Renal cortex interstitium (tissue), 15 donors: Measurements from ENCODE around the gene STK17B. TPM values are rescaled to one million over a fixed set of nuclear protein-coding genes. Genes with fewer than 3 reads are reported as not detected.
A peak's percentile ranks its signal among the peaks of the same experiment; 100 is the strongest.

ENCODE experiments used
- DNase-seq, 11 donors: peaks; one replicate each; pipeline ENCODE4 v3.0.0-alpha.2; 2013; ENCODE audit warnings: low read depth in 9 of 11, low spot score in 4 of 11; ENCODE audit errors: extremely low read depth in 1 of 11
- long read RNA-seq, 16 experiments: transcript quantifications; one replicate each; lab custom pipeline, GENCODE V29; 2026
- polyA plus RNA-seq, 3 donors: library from polyadenylated mRNA; unstranded; fragments of 120-200 nt; gene quantifications; one replicate each; pipeline ENCODE4 v1.2.1, GENCODE V29; 2013; ENCODE audit not compliant: insufficient read length in 3 of 3

STK17B gene
- 10 to 100 TPM in 2 of 3 donors, 1 to 10 TPM in 1; 9.2 to 15.0 (median 10.9) TPM for polyA plus RNA-seq
- long read RNA-seq, donor 1, partial matches to known transcripts: 8 of 8 reads
- long read RNA-seq, donor 1, other reads (novel, unspliced or antisense): 0 of 8 reads
- long read RNA-seq, donor 2: 0 reads
- long read RNA-seq, donor 3, full-length matches to known transcripts: 6 of 6 reads
- long read RNA-seq, donor 3, partial matches to known transcripts: 0 of 6 reads
- long read RNA-seq, donor 3, other reads (novel, unspliced or antisense): 0 of 6 reads
- long read RNA-seq, donor 4, full-length matches to known transcripts: 1 of 1 reads
- long read RNA-seq, donor 4, partial matches to known transcripts: 0 of 1 reads
- long read RNA-seq, donor 4, other reads (novel, unspliced or antisense): 0 of 1 reads
- long read RNA-seq, donor 5: 0 reads
- long read RNA-seq, donor 6, full-length matches to known transcripts: 1 of 1 reads
- long read RNA-seq, donor 6, partial matches to known transcripts: 0 of 1 reads
- long read RNA-seq, donor 6, other reads (novel, unspliced or antisense): 0 of 1 reads
- long read RNA-seq, donor 7, full-length matches to known transcripts: 1 of 1 reads
- long read RNA-seq, donor 7, partial matches to known transcripts: 0 of 1 reads
- long read RNA-seq, donor 7, other reads (novel, unspliced or antisense): 0 of 1 reads
- long read RNA-seq, donor 8, full-length matches to known transcripts: 3 of 3 reads
- long read RNA-seq, donor 8, partial matches to known transcripts: 0 of 3 reads
- long read RNA-seq, donor 8, other reads (novel, unspliced or antisense): 0 of 3 reads
- long read RNA-seq, donor 9, full-length matches to known transcripts: 1 of 1 reads
- long read RNA-seq, donor 9, partial matches to known transcripts: 0 of 1 reads
- long read RNA-seq, donor 9, other reads (novel, unspliced or antisense): 0 of 1 reads
- long read RNA-seq, donor 10: 0 reads
- long read RNA-seq, donor 11, full-length matches to known transcripts: 1 of 1 reads
- long read RNA-seq, donor 11, partial matches to known transcripts: 0 of 1 reads
- long read RNA-seq, donor 11, other reads (novel, unspliced or antisense): 0 of 1 reads
- long read RNA-seq, donor 12: 0 reads
- long read RNA-seq, donor 13, full-length matches to known transcripts: 3 of 3 reads
- long read RNA-seq, donor 13, partial matches to known transcripts: 0 of 3 reads
- long read RNA-seq, donor 13, other reads (novel, unspliced or antisense): 0 of 3 reads
- long read RNA-seq, donor 14, full-length matches to known transcripts: 2 of 2 reads
- long read RNA-seq, donor 14, partial matches to known transcripts: 0 of 2 reads
- long read RNA-seq, donor 14, other reads (novel, unspliced or antisense): 0 of 2 reads
- long read RNA-seq, donor 15, full-length matches to known transcripts: 1 of 1 reads
- long read RNA-seq, donor 15, partial matches to known transcripts: 0 of 1 reads
- long read RNA-seq, donor 15, other reads (novel, unspliced or antisense): 0 of 1 reads
- long read RNA-seq, donor 16, full-length matches to known transcripts: 4 of 4 reads
- long read RNA-seq, donor 16, partial matches to known transcripts: 0 of 4 reads
- long read RNA-seq, donor 16, other reads (novel, unspliced or antisense): 0 of 4 reads

GRCh38 chr2:196171248-196171871 lies at the start of gene STK17B:
Gene STK17B (minus strand): TSS chr2:196171578. CDS start chr2:196163383, 8,195 bp downstream.
- peak; percentile 80 to 91 (median 89) for DNase-seq

GRCh38 chr2:196220671-196221070 lies 49.3 kb upstream of the STK17B start:
- no peak for DNase-seq

- DNase-seq: no peak
These were observed 48.3 kb upstream of the STK17B start for GRCh38 chr2:196219671-196220070.

- DNase-seq: no peak
These were observed 46.7 kb upstream of the STK17B start for GRCh38 chr2:196218106-196218505.

- DNase-seq: no peak
These were observed 45.7 kb upstream of the STK17B start for GRCh38 chr2:196217116-196217515.

- no peak for DNase-seq
These were observed 44.0 kb upstream of the STK17B start for GRCh38 chr2:196215376-196215775.

GRCh38 chr2:196214156-196214555 lies 42.8 kb upstream of the STK17B start:
- no peak for DNase-seq

GRCh38 chr2:196213252-196213980 lies 42.0 kb upstream of the STK17B start:
- DNase-seq: no peak

GRCh38 chr2:196208915-196209314 lies 37.5 kb upstream of the STK17B start:
- DNase-seq: no peak

GRCh38 chr2:196206804-196207203 lies 35.4 kb upstream of the STK17B start:
- DNase-seq: no peak

- no peak for DNase-seq
These were observed 34.6 kb upstream of the STK17B start for GRCh38 chr2:196205881-196206435.

GRCh38 chr2:196205011-196205766 lies 33.8 kb upstream of the STK17B start:
- no peak for DNase-seq

GRCh38 chr2:196201229-196202009 lies 30.0 kb upstream of the STK17B start:
- no peak for DNase-seq

GRCh38 chr2:196200557-196200956 lies 29.2 kb upstream of the STK17B start:
- DNase-seq: no peak

GRCh38 chr2:196195758-196196157 lies 24.4 kb upstream of the STK17B start:
- DNase-seq: no peak

- DNase-seq: no peak
These were observed 23.9 kb upstream of the STK17B start for GRCh38 chr2:196195302-196195701.
